OCI-LY3 (cell line): Measurements from ENCODE around the gene PRRG2.

ENCODE experiments used
- EZH2phosphoT487 ChIP-seq: fragments of 200-600 bp; shearing (Covaris generic); IDR thresholded peaks from 2 replicates; pipeline ENCODE4 v1.6.1; 2018; ENCODE audit warnings: antibody characterized with exemption, mixed run types, low read depth
- TF ChIP-seq, protein P1 (sequence below): fragments of 200-600, 300-600 bp; sonication (generic); IDR thresholded peaks from 2 replicates; pipeline ENCODE4 v1.5.1; 2014; ENCODE audit warnings: antibody characterized with exemption, low read length, low read depth

DNA sequence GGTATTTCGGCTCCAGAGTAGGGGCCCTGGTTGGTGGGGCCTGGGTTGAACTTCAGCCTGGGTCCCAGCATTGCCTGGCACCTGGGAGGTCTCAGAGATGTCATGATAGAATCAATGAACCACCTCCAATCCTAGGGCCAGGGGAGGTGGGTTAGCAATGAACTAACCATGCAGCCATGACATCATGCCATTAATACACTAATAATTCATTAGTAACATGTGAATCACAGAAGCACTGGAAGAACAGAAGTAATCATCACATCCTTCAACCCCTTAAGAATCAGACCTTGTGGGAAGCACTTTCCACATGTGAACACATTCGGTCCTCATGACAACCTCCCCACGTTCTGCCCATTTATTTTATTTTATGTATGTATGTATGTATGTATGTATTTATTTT is 7.7 kb upstream of the PRRG2 start:
- TF ChIP-seq, protein P1, sequence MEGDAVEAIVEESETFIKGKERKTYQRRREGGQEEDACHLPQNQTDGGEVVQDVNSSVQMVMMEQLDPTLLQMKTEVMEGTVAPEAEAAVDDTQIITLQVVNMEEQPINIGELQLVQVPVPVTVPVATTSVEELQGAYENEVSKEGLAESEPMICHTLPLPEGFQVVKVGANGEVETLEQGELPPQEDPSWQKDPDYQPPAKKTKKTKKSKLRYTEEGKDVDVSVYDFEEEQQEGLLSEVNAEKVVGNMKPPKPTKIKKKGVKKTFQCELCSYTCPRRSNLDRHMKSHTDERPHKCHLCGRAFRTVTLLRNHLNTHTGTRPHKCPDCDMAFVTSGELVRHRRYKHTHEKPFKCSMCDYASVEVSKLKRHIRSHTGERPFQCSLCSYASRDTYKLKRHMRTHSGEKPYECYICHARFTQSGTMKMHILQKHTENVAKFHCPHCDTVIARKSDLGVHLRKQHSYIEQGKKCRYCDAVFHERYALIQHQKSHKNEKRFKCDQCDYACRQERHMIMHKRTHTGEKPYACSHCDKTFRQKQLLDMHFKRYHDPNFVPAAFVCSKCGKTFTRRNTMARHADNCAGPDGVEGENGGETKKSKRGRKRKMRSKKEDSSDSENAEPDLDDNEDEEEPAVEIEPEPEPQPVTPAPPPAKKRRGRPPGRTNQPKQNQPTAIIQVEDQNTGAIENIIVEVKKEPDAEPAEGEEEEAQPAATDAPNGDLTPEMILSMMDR: no peak
- no peak for TF ChIP-seq EZH2phosphoT487
